HepG2 (cell line): ENCODE measurements around the gene MIEF1. TPM values are rescaled to one million over a fixed set of nuclear protein-coding genes. Genes with fewer than 3 reads are reported as not detected.

Experiments used
- ATAC-seq: fragments of 200-7000 bp; cut with Tn5 transposase; 3 replicates; pipeline ENCODE4 v1.9.1; 2020; ENCODE audit warnings: mild to moderate bottlenecking, moderate library complexity
- BruUV-seq: library from RNA; stranded (reverse); fragments of 400-500 nt; replicated peaks from 2 replicates; lab custom pipeline; 2021; lab: Mats Ljungman, UMichigan
- CTCF ChIA-PET: fragments of 300-600 bp; formaldehyde crosslinking; extraction: SDS; loops from one replicate; lab custom pipeline; 2021; ENCODE audit warnings: low total read pairs, inconsistent platforms, low intra/inter-chr PET ratio; lab: Yijun Ruan, JAX
- POLR2A ChIA-PET: fragments of 350-600 bp; sonication (Branson Sonifier 250); formaldehyde crosslinking; loops from one replicate; lab custom pipeline; 2020; ENCODE audit warnings: antibody characterized with exemption, inconsistent platforms; lab: Yijun Ruan, JAX
- DNase-seq: peaks from one replicate; pipeline ENCODE4 v3.0.0-alpha.2; 2015; ENCODE audit warnings: low spot score
- FAIRE-seq: peaks from 3 replicates; lab custom pipeline; 2011; peaks lifted over from hg19 to GRCh38; lab: Jason Lieb, UNC
- H2AFZ ChIP-seq: one replicate; pipeline ENCODE4 v1.6.1; 2011; ENCODE audit warnings: low read length, inconsistent platforms
- H3K27ac ChIP-seq: fragments of 300-600 bp; 3 replicates; pipeline ENCODE4 v1.8.0; 2011; ENCODE audit warnings: mixed run types, mild to moderate bottlenecking, mixed read lengths, low read length, inconsistent platforms; ENCODE audit not compliant: insufficient read depth; ENCODE audit errors: extremely low read length
- H3K27me3 ChIP-seq, 2 experiments: fragments of 200-600 bp in 1 of 2; 2 replicates in 1 of 2; 3 replicates in 1 of 2; pipeline versions ENCODE4 v1.6.0 to v1.8.0; 2011; ENCODE audit warnings: low read length in 2 of 2, mild to moderate bottlenecking in 2 of 2, moderate library complexity in 2 of 2, inconsistent platforms in 1 of 2; ENCODE audit not compliant: insufficient read depth in 2 of 2, control insufficient read depth in 1 of 2
- H3K36me3 ChIP-seq, 2 experiments: fragments of 200-600 bp in 1 of 2; replicated peaks in 1 of 2; 2 replicates in 1 of 2; 3 replicates in 1 of 2; pipeline versions ENCODE4 v1.5.1 to v1.8.0; 2011; ENCODE audit warnings: low read length in 2 of 2, inconsistent platforms in 1 of 2; ENCODE audit not compliant: insufficient read depth in 2 of 2, control insufficient read depth in 1 of 2
- H3K4me1 ChIP-seq: 2 replicates; pipeline ENCODE4 v1.5.1; 2012; ENCODE audit warnings: low read length, inconsistent platforms; ENCODE audit not compliant: insufficient read depth
- H3K4me2 ChIP-seq: 2 replicates; pipeline ENCODE4 v1.6.0; 2011; ENCODE audit warnings: low read depth, low read length, inconsistent platforms
- H3K4me3 ChIP-seq, 3 experiments: fragments of 200-600 bp in 1 of 3; sonication (generic), shearing (Covaris generic) in 1 of 3; replicated peaks in 1 of 3; 2 replicates each; pipeline ENCODE4 v1.5.1; 2011 to 2016; ENCODE audit warnings: low read length in 3 of 3, inconsistent platforms in 2 of 3, low read depth in 2 of 3, mild to moderate bottlenecking in 2 of 3, control low read depth in 1 of 3, mixed read lengths in 1 of 3; ENCODE audit not compliant: insufficient read depth in 1 of 3
- H3K79me2 ChIP-seq: one replicate; pipeline ENCODE4 v1.6.1; 2011; ENCODE audit warnings: low read length, inconsistent platforms; ENCODE audit not compliant: insufficient read depth
- H3K9ac ChIP-seq: 2 replicates; pipeline ENCODE4 v1.6.0; 2011; ENCODE audit warnings: mild to moderate bottlenecking, low read depth, low read length, inconsistent platforms; ENCODE audit not compliant: insufficient read depth
- H3K9me3 ChIP-seq: 2 replicates; pipeline ENCODE4 v1.5.1; 2012; ENCODE audit warnings: mild to moderate bottlenecking, low read length
- H4K20me1 ChIP-seq: 2 replicates; pipeline ENCODE4 v1.6.0; 2011; ENCODE audit warnings: inconsistent platforms, mild to moderate bottlenecking, low read length, moderate library complexity; ENCODE audit not compliant: insufficient read depth
- AKAP8 ChIP-seq: sonication (generic); formaldehyde crosslinking; IDR thresholded peaks from 2 replicates; pipeline ENCODE4 v1.5.1; 2020; ENCODE audit warnings: mild to moderate bottlenecking, missing genetic modification reagents
- ASH2L ChIP-seq: fragments of 300-600, 200-600 bp; sonication (generic); IDR thresholded peaks from 2 replicates; pipeline ENCODE4 v1.7.0; 2017; ENCODE audit warnings: low read depth, mild to moderate bottlenecking, moderate library complexity, mixed read lengths, low read length; ENCODE audit not compliant: insufficient read length
- CENPX ChIP-seq: sonication (generic); formaldehyde crosslinking; IDR thresholded peaks from 2 replicates; pipeline ENCODE4 v1.9.0; 2021; ENCODE audit warnings: mild to moderate bottlenecking, missing genetic modification reagents, moderate library complexity
- ETV5 ChIP-seq: IDR thresholded peaks from 2 replicates; pipeline ENCODE4 v1.6.1; 2018; ENCODE audit warnings: missing biosample characterization, missing genetic modification reagents, inconsistent platforms, borderline replicate concordance
- HDAC1 ChIP-seq: sonication (generic); formaldehyde crosslinking; IDR thresholded peaks from 2 replicates; pipeline ENCODE4 v1.5.1; 2020; ENCODE audit warnings: mild to moderate bottlenecking, missing genetic modification reagents
- HNF4A ChIP-seq: sonication (generic); formaldehyde crosslinking; IDR thresholded peaks from 2 replicates; pipeline ENCODE4 v1.4.0; 2020; ENCODE audit warnings: missing genetic modification reagents
- HOXA7 ChIP-seq: sonication (generic); formaldehyde crosslinking; IDR thresholded peaks from 2 replicates; pipeline ENCODE4 v1.8.1; 2022; ENCODE audit warnings: mild to moderate bottlenecking, missing genetic modification reagents, moderate library complexity
- MAZ ChIP-seq, 2 experiments: sonication (generic) in 1 of 2; formaldehyde crosslinking in 1 of 2; IDR thresholded peaks; 2 replicates each; pipeline versions ENCODE4 v1.5.0 to v1.6.1; 2012 to 2020; ENCODE audit warnings: low read depth in 2 of 2, mild to moderate bottlenecking in 2 of 2, borderline replicate concordance in 1 of 2, improper control_type of control experiment in 1 of 2, low read length in 1 of 2, missing genetic modification reagents in 1 of 2, moderate library complexity in 1 of 2
- MXI1 ChIP-seq: IDR thresholded peaks from 3 replicates; pipeline ENCODE4 v1.6.1; 2012; ENCODE audit warnings: low read depth, low read length, inconsistent platforms, borderline replicate concordance
- SSRP1 ChIP-seq: IDR thresholded peaks from 2 replicates; pipeline ENCODE4 v1.6.1; 2016; ENCODE audit warnings: control low read depth
- TBL1XR1 ChIP-seq: fragments of 150-350 bp; IDR thresholded peaks from 2 replicates; pipeline ENCODE4 v1.6.1; 2014; ENCODE audit warnings: borderline replicate concordance, low read length; ENCODE audit not compliant: partially characterized antibody
- TCF7L2 ChIP-seq: IDR thresholded peaks from 2 replicates; pipeline ENCODE4 v1.6.1; 2011; ENCODE audit warnings: mild to moderate bottlenecking, low read depth, low read length, moderate library complexity
- TGIF2 ChIP-seq: IDR thresholded peaks from 2 replicates; pipeline ENCODE4 v1.6.1; 2016; ENCODE audit warnings: control low read depth, missing compliant biosample characterization
- U2AF2 ChIP-seq: fragments of 200-400 bp; formaldehyde crosslinking; IDR thresholded peaks from 2 replicates; pipeline ENCODE4 v1.6.1; 2017; ENCODE audit warnings: low read depth, mild to moderate bottlenecking, low read length
- ZFP37 ChIP-seq: sonication (generic); formaldehyde crosslinking; IDR thresholded peaks from 2 replicates; pipeline ENCODE4 v1.4.0; 2020; ENCODE audit warnings: missing genetic modification reagents, borderline replicate concordance
- ZFP62 ChIP-seq: sonication (generic); formaldehyde crosslinking; IDR thresholded peaks from 2 replicates; pipeline ENCODE4 v1.4.0; 2020; ENCODE audit warnings: missing genetic modification reagents
- ZFY ChIP-seq: sonication (generic); formaldehyde crosslinking; IDR thresholded peaks from 2 replicates; pipeline ENCODE4 v1.4.0; 2020; ENCODE audit warnings: missing genetic modification reagents
- ZFYVE20 ChIP-seq: sonication (generic); formaldehyde crosslinking; IDR thresholded peaks from 2 replicates; pipeline ENCODE4 v1.8.0; 2023; ENCODE audit warnings: low read depth, mild to moderate bottlenecking, moderate library complexity, missing genetic modification reagents, borderline replicate concordance
- ZNF331 ChIP-seq: sonication (generic); formaldehyde crosslinking; IDR thresholded peaks from 2 replicates; pipeline ENCODE4 v1.4.0; 2020; ENCODE audit warnings: missing genetic modification reagents
- WGBS: methylation state at CpG from one replicate; pipeline ENCODE4 v1.1.6; 2017; ENCODE audit warnings: low lambda C conversion rate; 5-methylcytosine and 5-hydroxymethylcytosine counted together
- in situ Hi-C: cut with HindIII; loops from 2 replicates; pipeline ENCODE4 v1.10.0; 2017; ENCODE audit warnings: low pct_unique_long_range_greater_than_20kb; ENCODE audit not compliant: extremely low pct_ligation_motif_present
- intact Hi-C: fragments of 100-400 bp; cut with micrococcal nuclease; formaldehyde crosslinking; loops from one replicate; pipeline ENCODE4 v1.10.0; 2022; ENCODE audit not compliant: unreplicated experiment
- polyA plus RNA-seq, 8 experiments: library from polyadenylated mRNA; depleted of rRNA in 3 of 8; stranded (reverse) in 7 of 8; unstranded in 1 of 8; fragments of >200 nt; fragmentation: Illumina TruSeq in 4 of 8; extraction: Trizol in 4 of 8; gene quantifications; 2 replicates each; pipeline versions ENCODE4 v1.2.1 to v1.2.3, GENCODE V29; 2011 to 2016; ENCODE audit warnings: low read depth in 4 of 8, missing spikeins in 1 of 8, mixed read lengths in 1 of 8; ENCODE audit not compliant: insufficient read depth in 1 of 8
- total RNA-seq, 5 experiments: library from RNA; depleted of rRNA; stranded (reverse); fragments of >200 nt; fragmentation: Illumina TruSeq; extraction: Trizol; gene quantifications; 2 replicates each; pipeline ENCODE4 v1.2.3, GENCODE V29; 2016; ENCODE audit warnings: low read depth in 1 of 5
- TF ChIP-seq, protein P1 (sequence below): sonication (generic); formaldehyde crosslinking; IDR thresholded peaks from 2 replicates; pipeline ENCODE4 v1.4.0; 2020; ENCODE audit warnings: missing genetic modification reagents
- TF ChIP-seq, protein P2 (sequence below): conservative IDR thresholded peaks from 2 replicates; pipeline ENCODE4 v1.6.1; 2018; ENCODE audit warnings: missing genetic modification reagents

MIEF1 gene
- total and polyA plus RNA-seq, 2 of the 13 experiments (the other 11 are each of a cell fraction or from before 2014, with no cell fraction given): 21.7 to 34.8 TPM

DNA sequence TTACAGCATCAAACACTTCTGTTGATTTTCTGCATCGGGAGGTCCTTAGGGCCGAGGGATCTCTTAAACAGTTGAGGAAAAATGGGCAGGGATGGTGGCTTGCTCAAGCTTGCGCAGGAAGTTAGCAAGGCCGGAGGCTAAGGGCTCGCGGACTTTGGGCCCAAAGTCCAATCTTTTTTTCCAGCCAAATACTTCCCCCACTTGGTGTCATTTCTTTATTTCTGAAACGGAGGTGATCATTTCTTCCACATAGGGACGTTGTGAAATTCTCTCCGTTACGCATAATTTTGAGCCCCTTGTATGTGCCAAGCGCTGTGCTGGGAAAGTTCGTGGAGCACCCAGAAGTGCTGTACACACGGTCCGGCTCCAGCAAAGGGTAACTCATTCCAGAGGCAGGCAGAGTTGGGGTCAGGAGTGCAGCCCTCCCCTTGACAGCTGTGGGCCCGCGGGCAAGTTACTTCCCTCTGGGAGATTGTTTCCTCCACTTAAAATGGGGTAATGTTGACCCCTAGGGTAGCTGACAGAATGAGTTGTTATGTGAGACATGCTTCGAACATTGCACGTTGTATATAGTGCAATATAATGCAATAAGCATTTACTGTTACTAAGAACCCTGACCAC lies 809 bp downstream of the MIEF1 start:
- no peaks in the 10 kb centered on the region for H3K9me3 ChIP-seq
- POLR2A ChIA-PET: interaction anchor here (1.1 to 9.1 kb wide), 8 partner anchors 9 to 541 kb away, joined by 5 to 167 read pairs (median 22); partner anchors contain the start of genes ATF4, RPL3 and RPS19BP1
- peak overlapping the region; percentile 89 for H3K4me2 ChIP-seq
- ATAC-seq: peak; percentile 28
- H3K4me1 ChIP-seq: peaks cover 68% of the 10 kb centered on the region
- DNase-seq: no peak
- no peak overlapping the region for H2AFZ ChIP-seq
- in situ Hi-C loops (no loop called here), intact Hi-C loops (loop anchor here (2.0 kb wide), 1 partner anchor 18 kb away; the partner anchor contains the start of gene ATF4)
- 2% methylated on average over 18 of the region's 18 CpGs for WGBS
- peak overlapping the region; percentile 80 to 93 (median 91) for H3K4me3 ChIP-seq
- CTCF ChIA-PET: no interaction called here
- H3K79me2 ChIP-seq: peaks cover 51% of the 10 kb centered on the region
- TSS peak; percentile 55 for BruUV-seq
- peaks cover 8 to 38% of the 10 kb centered on the region in 2 experiments for H3K36me3 ChIP-seq
- H3K9ac ChIP-seq: peak overlapping the region; percentile 87
- H3K27ac ChIP-seq: peak overlapping the region; percentile 94
- peak; percentile 39 for FAIRE-seq
- H4K20me1 ChIP-seq: peaks cover 7% of the 10 kb centered on the region
- no peaks in the 10 kb centered on the region for H3K27me3 ChIP-seq
- TF ChIP-seq, protein P1, sequence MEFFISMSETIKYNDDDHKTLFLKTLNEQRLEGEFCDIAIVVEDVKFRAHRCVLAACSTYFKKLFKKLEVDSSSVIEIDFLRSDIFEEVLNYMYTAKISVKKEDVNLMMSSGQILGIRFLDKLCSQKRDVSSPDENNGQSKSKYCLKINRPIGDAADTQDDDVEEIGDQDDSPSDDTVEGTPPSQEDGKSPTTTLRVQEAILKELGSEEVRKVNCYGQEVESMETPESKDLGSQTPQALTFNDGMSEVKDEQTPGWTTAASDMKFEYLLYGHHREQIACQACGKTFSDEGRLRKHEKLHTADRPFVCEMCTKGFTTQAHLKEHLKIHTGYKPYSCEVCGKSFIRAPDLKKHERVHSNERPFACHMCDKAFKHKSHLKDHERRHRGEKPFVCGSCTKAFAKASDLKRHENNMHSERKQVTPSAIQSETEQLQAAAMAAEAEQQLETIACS (CRISPR knock-in tag): peak; percentile 9; the same call in 1 of the 2 replicates
- TF ChIP-seq HOXA7 (no peak), ZFYVE20 (CRISPR knock-in tag) (no peak), ZNF331 (peak; percentile 13; the same call in 1 of the 2 replicates), CENPX (no peak), AKAP8 (0 out of 2 replicates have a peak, but pooled peaks have one; percentile 4), TCF7L2 (no peak), U2AF2 (no peak), MXI1 (no peak), ZFP37 (CRISPR knock-in tag) (no peak), ETV5 (peak; percentile 21; the same call in 1 of the 2 replicates), ZFP62 (CRISPR knock-in tag) (no peak), TBL1XR1 (no peak), ASH2L (peak; percentile 47), HNF4A (peak; percentile 87), SSRP1 (no peak), TGIF2 (CRISPR knock-in tag) (no peak), MAZ (IDR thresholded peaks at IDR 0.05; ENCODE audit: borderline replicate concordance, low read depth, low read length) (no peak), MAZ (CRISPR knock-in tag; IDR thresholded peaks at IDR 0.05; ENCODE audit: low read depth) (0 out of 2 replicates have a peak, but pooled peaks have one; percentile 0), HDAC1 (no peak), ZFY (CRISPR knock-in tag) (peak; percentile 40; the same call in 1 of the 2 replicates)
- TF ChIP-seq, protein P2, sequence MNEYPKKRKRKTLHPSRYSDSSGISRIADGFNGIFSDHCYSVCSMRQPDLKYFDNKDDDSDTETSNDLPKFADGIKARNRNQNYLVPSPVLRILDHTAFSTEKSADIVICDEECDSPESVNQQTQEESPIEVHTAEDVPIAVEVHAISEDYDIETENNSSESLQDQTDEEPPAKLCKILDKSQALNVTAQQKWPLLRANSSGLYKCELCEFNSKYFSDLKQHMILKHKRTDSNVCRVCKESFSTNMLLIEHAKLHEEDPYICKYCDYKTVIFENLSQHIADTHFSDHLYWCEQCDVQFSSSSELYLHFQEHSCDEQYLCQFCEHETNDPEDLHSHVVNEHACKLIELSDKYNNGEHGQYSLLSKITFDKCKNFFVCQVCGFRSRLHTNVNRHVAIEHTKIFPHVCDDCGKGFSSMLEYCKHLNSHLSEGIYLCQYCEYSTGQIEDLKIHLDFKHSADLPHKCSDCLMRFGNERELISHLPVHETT (CRISPR knock-in tag): no peak
